OCI-LY1 (cell line): ENCODE data around the gene TMEM200B.

Experiments
- H2AFZ ChIP-seq: fragments of 200-600 bp; sonication (generic), shearing (Covaris generic); 2 replicates; pipeline ENCODE4 v1.6.0; 2014; ENCODE audit warnings: antibody characterized with exemption, mild to moderate bottlenecking, low read length
- H3F3A ChIP-seq: fragments of 200-600 bp; sonication (generic), shearing (Covaris generic); 2 replicates; pipeline ENCODE4 v1.6.0; 2014; ENCODE audit warnings: mild to moderate bottlenecking, antibody characterized with exemption, low read length, moderate library complexity; ENCODE audit not compliant: insufficient read depth
- H3K27ac ChIP-seq: fragments of 200-600 bp; sonication (generic); 2 replicates; pipeline ENCODE4 v1.5.1; 2014; ENCODE audit warnings: low read length, mixed run types, mild to moderate bottlenecking, low read depth; ENCODE audit not compliant: poor library complexity, severe bottlenecking
- H3K27me3 ChIP-seq: fragments of 200-600 bp; sonication (generic); 2 replicates; pipeline ENCODE4 v1.6.0; 2014; ENCODE audit warnings: antibody characterized with exemption, mild to moderate bottlenecking, low read length, moderate library complexity; ENCODE audit not compliant: insufficient read depth
- H3K36me3 ChIP-seq: fragments of 200-600 bp; sonication (generic); 2 replicates; pipeline ENCODE4 v1.6.1; 2014; ENCODE audit warnings: mild to moderate bottlenecking, antibody characterized with exemption, low read length, moderate library complexity, mixed read lengths; ENCODE audit not compliant: insufficient read depth
- H3K4me1 ChIP-seq: fragments of 200-600 bp; sonication (generic); 2 replicates; pipeline ENCODE4 v1.5.1; 2014; ENCODE audit warnings: mild to moderate bottlenecking, low read length, moderate library complexity; ENCODE audit not compliant: insufficient read depth, severe bottlenecking
- H3K4me2 ChIP-seq: fragments of 200-600 bp; sonication (generic), shearing (Covaris generic); 2 replicates; pipeline ENCODE4 v1.6.1; 2014; ENCODE audit warnings: low read length
- H3K4me3 ChIP-seq: fragments of 200-600 bp; sonication (generic); 2 replicates; pipeline ENCODE4 v1.5.1; 2014; ENCODE audit warnings: low read length, low read depth, mild to moderate bottlenecking, mixed read lengths; ENCODE audit not compliant: poor library complexity, severe bottlenecking
- H3K79me2 ChIP-seq: fragments of 200-600 bp; shearing (Covaris generic); 2 replicates; pipeline ENCODE4 v1.6.1; 2016; ENCODE audit warnings: mixed run types, low read length, mixed read lengths; ENCODE audit not compliant: insufficient read depth
- H3K9ac ChIP-seq: fragments of 200-600 bp; sonication (generic), shearing (Covaris generic); 2 replicates; pipeline ENCODE4 v1.6.1; 2014; ENCODE audit warnings: mild to moderate bottlenecking, low read length, mixed read lengths
- H3K9me2 ChIP-seq: fragments of 200-600 bp; sonication (generic), shearing (Covaris generic); 2 replicates; pipeline ENCODE4 v1.6.1; 2014; ENCODE audit warnings: low read depth, mild to moderate bottlenecking, low read length, mixed read lengths
- H3K9me3 ChIP-seq: fragments of 200-600 bp; shearing (Covaris generic); 2 replicates; pipeline ENCODE4 v1.6.1; 2014; ENCODE audit warnings: low read length, mixed read lengths
- H4K20me1 ChIP-seq: fragments of 200-600 bp; sonication (generic), shearing (Covaris generic); 2 replicates; pipeline ENCODE4 v1.6.0; 2016; ENCODE audit warnings: mild to moderate bottlenecking, low read length; ENCODE audit not compliant: insufficient read depth
- EZH2 ChIP-seq: fragments of 200-600 bp; sonication (generic), shearing (Covaris generic); IDR thresholded peaks from 2 replicates; pipeline ENCODE4 v1.8.0; 2017; ENCODE audit warnings: borderline replicate concordance, mixed run types, mild to moderate bottlenecking, antibody characterized with exemption, low read length, moderate library complexity, mixed read lengths
- TF ChIP-seq, protein P1 (sequence below): fragments of 200-600 bp; sonication (generic), shearing (Covaris generic); IDR thresholded peaks from 2 replicates; pipeline ENCODE4 v1.5.1; 2017; ENCODE audit warnings: mild to moderate bottlenecking, antibody characterized with exemption, low read length, moderate library complexity, mixed read lengths

TMEM200B gene

DNA sequence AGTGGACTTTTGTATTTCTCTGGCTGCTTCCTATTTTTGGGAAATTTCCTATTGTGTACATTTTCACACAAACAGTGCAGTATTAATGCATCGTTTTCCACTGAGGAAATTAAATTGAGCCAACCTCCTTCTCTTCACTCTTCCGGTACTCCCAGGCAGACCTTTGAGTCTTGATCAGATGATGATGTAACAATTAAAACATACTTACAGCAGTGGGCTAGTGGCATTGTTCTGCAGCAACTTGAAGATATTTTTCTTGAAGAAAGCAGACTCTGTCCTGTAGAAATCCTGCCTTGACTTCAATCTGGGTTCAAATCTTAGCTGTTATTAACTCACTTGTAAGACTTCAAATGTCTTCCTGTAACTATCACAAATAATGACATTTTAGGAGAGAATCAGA is 19.0 kb upstream of the TMEM200B start:
- Histone ChIP-seq H4K20me1 (no peaks in the 10 kb centered on the region), H3K36me3 (peaks cover 32% of the 10 kb centered on the region), H3K4me2 (no peak overlapping the region), H2AFZ (no peak overlapping the region), H3K27ac (no peak overlapping the region), H3K4me3 (no peak overlapping the region), H3K4me1 (no peaks in the 10 kb centered on the region), H3K9me2 (no peaks in the 10 kb centered on the region), H3K9ac (no peak overlapping the region), H3K79me2 (no peaks in the 10 kb centered on the region), H3F3A (no peaks in the 10 kb centered on the region; the same call in 1 of the 2 replicates), H3K27me3 (no peaks in the 10 kb centered on the region), H3K9me3 (no peaks in the 10 kb centered on the region)
- TF ChIP-seq EZH2: no peak
- TF ChIP-seq, protein P1, sequence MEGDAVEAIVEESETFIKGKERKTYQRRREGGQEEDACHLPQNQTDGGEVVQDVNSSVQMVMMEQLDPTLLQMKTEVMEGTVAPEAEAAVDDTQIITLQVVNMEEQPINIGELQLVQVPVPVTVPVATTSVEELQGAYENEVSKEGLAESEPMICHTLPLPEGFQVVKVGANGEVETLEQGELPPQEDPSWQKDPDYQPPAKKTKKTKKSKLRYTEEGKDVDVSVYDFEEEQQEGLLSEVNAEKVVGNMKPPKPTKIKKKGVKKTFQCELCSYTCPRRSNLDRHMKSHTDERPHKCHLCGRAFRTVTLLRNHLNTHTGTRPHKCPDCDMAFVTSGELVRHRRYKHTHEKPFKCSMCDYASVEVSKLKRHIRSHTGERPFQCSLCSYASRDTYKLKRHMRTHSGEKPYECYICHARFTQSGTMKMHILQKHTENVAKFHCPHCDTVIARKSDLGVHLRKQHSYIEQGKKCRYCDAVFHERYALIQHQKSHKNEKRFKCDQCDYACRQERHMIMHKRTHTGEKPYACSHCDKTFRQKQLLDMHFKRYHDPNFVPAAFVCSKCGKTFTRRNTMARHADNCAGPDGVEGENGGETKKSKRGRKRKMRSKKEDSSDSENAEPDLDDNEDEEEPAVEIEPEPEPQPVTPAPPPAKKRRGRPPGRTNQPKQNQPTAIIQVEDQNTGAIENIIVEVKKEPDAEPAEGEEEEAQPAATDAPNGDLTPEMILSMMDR: no peak

DNA sequence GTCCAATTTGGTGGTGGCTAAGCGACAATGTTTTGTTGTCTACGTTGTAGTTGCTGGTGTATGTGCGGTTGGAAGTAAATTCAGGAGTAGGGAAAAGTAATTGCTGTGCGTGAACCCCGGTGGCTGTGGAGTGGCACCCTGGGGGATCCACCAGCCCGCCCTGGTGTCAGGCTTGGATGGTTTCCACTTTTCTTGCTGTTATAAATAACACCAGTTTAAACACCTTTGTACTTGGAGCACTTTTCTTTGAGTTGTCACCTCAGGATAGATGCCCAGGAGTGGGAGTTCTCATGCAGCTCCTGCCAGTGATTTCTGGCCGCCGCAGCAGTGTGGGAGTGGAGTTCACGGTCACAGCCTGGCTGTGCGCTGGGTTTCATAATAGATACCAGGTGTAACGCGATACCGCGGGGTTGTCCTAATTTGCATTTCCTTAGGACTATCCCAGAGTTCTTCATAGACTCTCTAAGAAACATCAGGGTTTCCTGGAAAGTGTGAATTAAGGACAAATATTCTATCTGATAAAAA is 12.8 kb upstream of the TMEM200B start:
- Histone ChIP-seq H3K4me3 (no peak overlapping the region), H3K27ac (no peak overlapping the region), H4K20me1 (no peaks in the 10 kb centered on the region), H3K4me1 (no peaks in the 10 kb centered on the region), H3K27me3 (peaks cover 3% of the 10 kb centered on the region; the same call in 1 of the 2 replicates), H3K79me2 (no peaks in the 10 kb centered on the region), H2AFZ (no peak overlapping the region), H3K9me2 (no peaks in the 10 kb centered on the region), H3K9me3 (no peaks in the 10 kb centered on the region), H3F3A (no peaks in the 10 kb centered on the region), H3K36me3 (no peaks in the 10 kb centered on the region), H3K9ac (no peak overlapping the region), H3K4me2 (no peak overlapping the region)
- TF ChIP-seq, protein P1: no peak
- TF ChIP-seq EZH2: no peak

DNA sequence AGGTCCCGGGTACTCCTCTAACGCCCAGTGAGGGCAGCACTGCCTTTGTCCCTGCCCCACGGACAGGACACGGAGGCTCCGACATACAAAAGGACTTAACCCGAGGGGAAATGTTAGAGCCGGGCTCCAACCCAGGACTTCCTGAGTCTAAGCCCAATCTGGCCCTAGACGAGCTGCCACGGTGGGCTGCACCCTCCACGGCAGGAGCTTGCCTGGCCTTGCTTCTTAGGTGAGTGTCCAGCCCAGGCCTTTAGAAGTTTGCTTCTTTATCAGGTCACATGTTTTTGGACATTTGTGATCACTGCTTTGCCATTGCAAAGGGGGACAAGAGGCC is 11.0 kb upstream of the TMEM200B start:
- H2AFZ ChIP-seq: no peak overlapping the region
- H3K36me3 ChIP-seq: no peaks in the 10 kb centered on the region
- no peaks in the 10 kb centered on the region for H3K4me1 ChIP-seq
- H3K27me3 ChIP-seq: peaks cover 3% of the 10 kb centered on the region; the same call in 1 of the 2 replicates
- no peak overlapping the region for H3K4me3 ChIP-seq
- no peaks in the 10 kb centered on the region for H3K9me2 ChIP-seq
- no peak overlapping the region for H3K4me2 ChIP-seq
- no peak overlapping the region for H3K27ac ChIP-seq
- no peaks in the 10 kb centered on the region for H3K79me2 ChIP-seq
- H3F3A ChIP-seq: no peaks in the 10 kb centered on the region
- no peaks in the 10 kb centered on the region for H4K20me1 ChIP-seq
- H3K9ac ChIP-seq: no peak overlapping the region
- TF ChIP-seq, protein P1: no peak
- no peak for TF ChIP-seq EZH2
- no peaks in the 10 kb centered on the region for H3K9me3 ChIP-seq
